CD4-positive, CD25-positive, alpha-beta regulatory T cell (primary cell): ENCODE results near the gene OR4D1. TPM values are rescaled to one million over a fixed set of nuclear protein-coding genes. Genes with fewer than 3 reads are reported as not detected.

ENCODE experiments used
- ATAC-seq, 2 donors: fragments of 150-1000 bp; cut with Tn5 transposase; one replicate each; pipeline ENCODE4 v1.10.0; 2021; ENCODE audit warnings: low read depth in 2 of 2, moderate number of reproducible peaks in 2 of 2, moderate library complexity in 1 of 2
- DNase-seq, 3 donors: peaks; one replicate each; pipeline versions ENCODE4 v3.0.0 to v3.0.0-alpha.2; 2012 to 2022; ENCODE audit warnings: mixed read lengths in 1 of 3
- H3K27ac ChIP-seq: one replicate; pipeline ENCODE4 v1.7.0; 2013; ENCODE audit warnings: mild to moderate bottlenecking, low read length; ENCODE audit not compliant: insufficient read depth, poor library complexity, severe bottlenecking
- H3K27me3 ChIP-seq: one replicate; pipeline ENCODE4 v1.7.0; 2013; ENCODE audit warnings: low read length; ENCODE audit not compliant: control insufficient read depth, insufficient read depth
- H3K36me3 ChIP-seq: one replicate; pipeline ENCODE4 v1.7.0; 2013; ENCODE audit warnings: mild to moderate bottlenecking, low read length, moderate library complexity; ENCODE audit not compliant: control insufficient read depth, insufficient read depth
- H3K4me1 ChIP-seq: 2 replicates; pipeline ENCODE4 v1.7.0; 2013; ENCODE audit warnings: mild to moderate bottlenecking, low read length; ENCODE audit not compliant: insufficient read depth, control insufficient read depth, poor library complexity, severe bottlenecking
- H3K4me3 ChIP-seq: one replicate; pipeline ENCODE4 v1.7.0; 2013; ENCODE audit warnings: low read depth, mild to moderate bottlenecking, low read length, moderate library complexity
- H3K9me3 ChIP-seq, 2 experiments: 1 replicate in 1 of 2; 2 replicates in 1 of 2; pipeline ENCODE4 v1.7.0; 2013; ENCODE audit warnings: low read length in 2 of 2, mild to moderate bottlenecking in 1 of 2, moderate library complexity in 1 of 2; ENCODE audit not compliant: control insufficient read depth in 2 of 2
- H3K27ac Mint-ChIP-seq, 3 donors: one replicate each; pipeline ENCODE4 v1.8.0; 2020 to 2022; ENCODE audit warnings: mild to moderate bottlenecking in 3 of 3, mixed read lengths in 3 of 3, moderate library complexity in 2 of 3
- H3K27me3 Mint-ChIP-seq: one replicate; pipeline ENCODE4 v1.8.0; 2022; ENCODE audit warnings: mild to moderate bottlenecking, mixed read lengths
- H3K36me3 Mint-ChIP-seq: one replicate; pipeline ENCODE4 v1.8.0; 2020; ENCODE audit warnings: mixed read lengths
- H3K4me1 Mint-ChIP-seq, 4 donors: one replicate each; pipeline ENCODE4 v1.8.0; 2020 to 2022; ENCODE audit warnings: mixed read lengths in 4 of 4, mild to moderate bottlenecking in 1 of 4
- H3K4me3 Mint-ChIP-seq, 4 donors: one replicate each; pipeline ENCODE4 v1.8.0; 2020 to 2022; ENCODE audit warnings: mild to moderate bottlenecking in 4 of 4, mixed read lengths in 4 of 4, moderate library complexity in 3 of 4
- H3K9me3 Mint-ChIP-seq, 7 donors: one replicate each; pipeline ENCODE4 v1.8.0; 2020 to 2022; ENCODE audit warnings: mixed read lengths in 7 of 7, mild to moderate bottlenecking in 3 of 7, moderate library complexity in 2 of 7
- polyA plus RNA-seq, 4 donors: library from polyadenylated mRNA; unstranded; fragments of 300-500 nt; fragmentation: Illumina TruSeq; gene quantifications; one replicate each; pipeline ENCODE4 v1.2.3, GENCODE V29; 2021
- total RNA-seq: library from RNA; stranded (reverse); gene quantifications from one replicate; pipeline ENCODE4 v1.2.3, GENCODE V29; 2022

The OR4D1 gene
- total and polyA plus RNA-seq, 5 donors from 2014 or later, result 0.42 to 1.1 (median 0.72) TPM

DNA sequence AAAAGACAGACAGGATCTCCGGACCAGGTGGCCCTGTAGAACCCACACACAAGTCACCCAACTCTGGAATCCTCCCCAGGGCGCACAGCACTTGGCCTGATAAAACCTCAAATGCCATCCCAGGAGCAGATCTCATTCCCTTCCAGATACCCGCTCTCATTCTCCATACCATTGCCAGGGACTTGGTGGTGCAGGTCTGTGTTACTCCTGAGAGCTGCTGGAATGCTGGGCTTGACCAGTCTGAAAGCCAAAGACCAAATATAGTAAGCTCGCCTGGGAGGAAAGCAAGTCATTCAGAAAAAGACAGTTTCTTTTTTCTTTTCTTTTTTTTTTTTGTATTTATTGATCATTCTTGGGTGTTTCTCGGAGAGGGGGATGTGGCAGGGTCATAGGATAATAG, 60.2 kb downstream of the OR4D1 start:
- H3K36me3 Mint-ChIP-seq, result peaks cover 42% of the 10 kb centered on the region
- Histone ChIP-seq H3K36me3 (peaks cover 33% of the 10 kb centered on the region), H3K9me3 (no peaks in the 10 kb centered on the region), H3K27me3 (no peaks in the 10 kb centered on the region), H3K4me1 (no peaks in the 10 kb centered on the region), H3K27ac (no peak overlapping the region), H3K4me3 (no peak overlapping the region)
- no peaks in the 10 kb centered on the region for H3K4me1 Mint-ChIP-seq
- H3K27me3 Mint-ChIP-seq, result no peaks in the 10 kb centered on the region
- DNase-seq (no peak), ATAC-seq (no peak)
- no peak overlapping the region for H3K4me3 Mint-ChIP-seq
- no peaks in the 10 kb centered on the region for H3K9me3 Mint-ChIP-seq
- no peak overlapping the region for H3K27ac Mint-ChIP-seq

Other genes with a start within 250 kb of the OR4D1 start
- gene CUEDC1, start 193.0 kb upstream of the OR4D1 start, total RNA-seq, result not detected
- not detected for gene CUEDC1, start 193.0 kb upstream of the OR4D1 start, polyA plus RNA-seq
- gene VEZF1, start 160.1 kb upstream of the OR4D1 start, total RNA-seq, result 50.9 TPM
- 10 to 100 TPM; 44.6 to 51.3 (median 48.1) TPM for gene VEZF1, start 160.1 kb upstream of the OR4D1 start, polyA plus RNA-seq
- gene SRSF1, start 141.1 kb upstream of the OR4D1 start, total RNA-seq, result 114 TPM
- 10 to 100 TPM; 46.1 to 51.9 (median 49.7) TPM for gene SRSF1, start 141.1 kb upstream of the OR4D1 start, polyA plus RNA-seq
- 37.4 TPM for gene DYNLL2, start 65.0 kb upstream of the OR4D1 start, total RNA-seq
- gene DYNLL2, start 65.0 kb upstream of the OR4D1 start, polyA plus RNA-seq, result 1 to 10 TPM in 2 of 4 donors, under 1 TPM in 2; 0.57 to 1.7 (median 1.0) TPM
- gene OR4D2, start 18.6 kb downstream of the OR4D1 start, total RNA-seq, result not detected
- gene OR4D2, start 18.6 kb downstream of the OR4D1 start, polyA plus RNA-seq, result not detected
- not detected for gene EPX, start 44.3 kb downstream of the OR4D1 start, total RNA-seq
- gene EPX, start 44.3 kb downstream of the OR4D1 start, polyA plus RNA-seq, result not detected
- gene MKS1, start 70.9 kb downstream of the OR4D1 start, total RNA-seq, result 6.2 TPM
- 10 to 100 TPM in 3 of 4 donors, 1 to 10 TPM in 1; 8.1 to 13.4 (median 11.2) TPM for gene MKS1, start 70.9 kb downstream of the OR4D1 start, polyA plus RNA-seq
- 0.15 TPM for gene LPO, start 90.2 kb downstream of the OR4D1 start, total RNA-seq
- under 1 TPM in 1 of 4 donors, not detected in 3; 0.08 TPM for gene LPO, start 90.2 kb downstream of the OR4D1 start, polyA plus RNA-seq
- not detected for gene MPO, start 132.6 kb downstream of the OR4D1 start, total RNA-seq
- under 1 TPM in 1 of 4 donors, not detected in 3; 0.19 TPM for gene MPO, start 132.6 kb downstream of the OR4D1 start, polyA plus RNA-seq
- gene TSPOAP1, start 180.4 kb downstream of the OR4D1 start, total RNA-seq, result 47.4 TPM
- 1 to 10 TPM in 2 of 4 donors, under 1 TPM in 2; 0.73 to 1.6 (median 0.92) TPM for gene TSPOAP1, start 180.4 kb downstream of the OR4D1 start, polyA plus RNA-seq
- 52.6 TPM for gene SUPT4H1, start 203.8 kb downstream of the OR4D1 start, total RNA-seq
- gene SUPT4H1, start 203.8 kb downstream of the OR4D1 start, polyA plus RNA-seq, result 100 to 1,000 TPM; 123 to 177 (median 136) TPM